Activated naive CD8-positive, alpha-beta T cell treated with anti-CD3 and anti-CD28 coated beads, Interleukin-2, amount 50 U/mL, for 24 hours (primary cell): ENCODE measurements around the gene PTPN9.
A peak's percentile ranks its signal among the peaks of the same experiment; 100 is the strongest.
"Not testable (repeated sequence)": the region's sequence is repeated elsewhere in the genome, so short reads cannot be mapped to it uniquely, and the experiment has no call there.

Experiments
- ATAC-seq: fragments of 150-1000 bp; cut with Tn5 transposase; one replicate; pipeline ENCODE4 v1.10.0; 2021
- DNase-seq: peaks from one replicate; pipeline ENCODE4 v3.0.0; 2021
- H3K27ac Mint-ChIP-seq: one replicate; pipeline ENCODE4 v1.8.0; 2021; ENCODE audit warnings: mild to moderate bottlenecking, mixed read lengths
- H3K27me3 Mint-ChIP-seq: one replicate; pipeline ENCODE4 v1.8.0; 2021; ENCODE audit warnings: mixed read lengths
- H3K36me3 Mint-ChIP-seq: one replicate; pipeline ENCODE4 v1.8.0; 2021; ENCODE audit warnings: low read depth, mixed read lengths
- H3K4me1 Mint-ChIP-seq: one replicate; pipeline ENCODE4 v1.8.0; 2021; ENCODE audit warnings: mixed read lengths
- H3K4me3 Mint-ChIP-seq: one replicate; pipeline ENCODE4 v1.8.0; 2021; ENCODE audit warnings: mild to moderate bottlenecking, moderate library complexity, mixed read lengths
- H3K9me3 Mint-ChIP-seq: one replicate; pipeline ENCODE4 v1.8.0; 2021; ENCODE audit warnings: mixed read lengths

Gene PTPN9

DNA sequence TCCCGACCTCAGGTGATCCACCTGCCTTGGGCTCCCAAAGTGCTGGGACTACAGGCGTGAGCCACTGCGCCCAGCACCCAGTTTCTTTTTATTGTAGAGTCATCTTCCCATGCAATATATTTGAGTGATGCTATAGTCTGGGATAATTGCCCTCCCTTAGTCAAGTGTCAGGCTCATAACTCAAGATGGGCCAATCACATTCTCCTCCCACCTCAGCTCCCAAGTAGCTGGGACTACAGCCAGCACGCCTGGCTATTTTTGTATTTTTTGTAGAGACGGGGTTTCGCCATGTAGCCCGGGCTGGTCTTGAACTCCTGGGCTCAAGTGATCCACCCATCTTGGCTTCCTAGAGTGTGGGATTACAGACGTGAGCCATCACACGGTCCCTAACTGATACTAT, 15.2 kb upstream of the PTPN9 start:
- Mint-ChIP-seq H3K9me3 (no peaks in the 10 kb centered on the region), H3K4me1 (peaks cover 24% of the 10 kb centered on the region), H3K36me3 (peaks cover 54% of the 10 kb centered on the region), H3K27me3 (no peaks in the 10 kb centered on the region), H3K27ac (no peak overlapping the region), H3K4me3 (no peak overlapping the region)
- DNase-seq, result no peak
- ATAC-seq, result no peak

GRCh38 chr15:75591655-75592364, 12.7 kb upstream of the PTPN9 start:
- Mint-ChIP-seq H3K27ac (no peak overlapping the region), H3K36me3 (peaks cover 42% of the 10 kb centered on the region), H3K4me3 (no peak overlapping the region), H3K27me3 (no peaks in the 10 kb centered on the region), H3K9me3 (no peaks in the 10 kb centered on the region), H3K4me1 (peaks cover 8% of the 10 kb centered on the region)
- DNase-seq, result no peak
- no peak for ATAC-seq

DNA sequence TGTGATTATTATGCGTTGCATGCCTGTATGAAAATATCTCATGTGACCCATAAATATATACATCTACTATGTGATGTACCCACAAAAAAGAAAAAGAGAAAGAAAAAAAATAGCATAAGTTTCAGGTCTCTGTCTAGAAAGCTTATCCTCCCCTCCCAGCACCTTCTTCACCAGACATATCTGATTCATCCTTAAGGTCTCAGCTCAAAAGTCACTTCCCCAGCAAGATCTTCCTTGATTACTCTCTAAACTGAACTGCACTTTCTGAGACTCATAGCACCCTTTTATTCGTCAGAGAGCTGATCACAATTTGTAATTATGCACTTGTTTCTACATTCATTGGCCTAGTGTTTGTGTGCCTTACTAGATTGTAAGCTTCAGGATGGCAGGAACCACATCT, 11.1 kb upstream of the PTPN9 start:
- H3K27ac Mint-ChIP-seq, result no peak overlapping the region
- H3K4me1 Mint-ChIP-seq, result peaks cover 8% of the 10 kb centered on the region
- H3K9me3 Mint-ChIP-seq, result no peaks in the 10 kb centered on the region
- H3K4me3 Mint-ChIP-seq, result no peak overlapping the region
- DNase-seq (no peak), ATAC-seq (no peak)
- H3K27me3 Mint-ChIP-seq, result no peaks in the 10 kb centered on the region
- peaks cover 36% of the 10 kb centered on the region for H3K36me3 Mint-ChIP-seq

GRCh38 chr15:75589071-75589470, 10.0 kb upstream of the PTPN9 start:
- ATAC-seq, result no peak
- no peak for DNase-seq
- Mint-ChIP-seq H3K27me3 (no peaks in the 10 kb centered on the region), H3K36me3 (peaks cover 30% of the 10 kb centered on the region), H3K4me1 (peaks cover 8% of the 10 kb centered on the region), H3K4me3 (no peak overlapping the region), H3K9me3 (no peaks in the 10 kb centered on the region), H3K27ac (no peak overlapping the region)

DNA sequence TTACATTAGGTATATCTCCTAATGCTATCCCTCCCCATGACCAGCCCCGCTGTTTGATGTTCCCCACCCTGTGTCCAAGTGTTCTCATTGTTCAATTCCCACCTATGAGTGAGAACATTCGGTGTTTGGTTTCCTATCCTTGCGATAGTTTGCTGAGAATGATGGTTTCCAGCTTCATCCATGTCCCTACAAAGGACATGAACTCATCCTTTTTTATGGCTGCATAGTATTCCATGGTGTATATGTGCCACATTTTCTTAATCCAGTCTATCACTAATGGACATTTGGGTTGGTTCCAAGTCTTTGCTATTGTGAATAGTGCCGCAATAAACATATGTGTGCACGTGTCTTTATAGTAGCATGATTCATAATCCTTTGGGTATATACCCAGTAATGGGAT, 7.3 kb upstream of the PTPN9 start:
- ATAC-seq, result not testable (repeated sequence)

GRCh38 chr15:75584121-75584520, 5.0 kb upstream of the PTPN9 start:
- DNase-seq (no peak), ATAC-seq (no peak)
- Mint-ChIP-seq H3K36me3 (peaks cover 14% of the 10 kb centered on the region), H3K27ac (no peak overlapping the region), H3K9me3 (no peaks in the 10 kb centered on the region), H3K27me3 (no peaks in the 10 kb centered on the region), H3K4me3 (no peak overlapping the region), H3K4me1 (peaks cover 8% of the 10 kb centered on the region)

More for the DNA sequence above, 7.3 kb upstream of the PTPN9 start:
- H3K4me1 Mint-ChIP-seq, DNase-seq, H3K27ac Mint-ChIP-seq, H3K9me3 Mint-ChIP-seq, H3K27me3 Mint-ChIP-seq, H3K4me3 Mint-ChIP-seq: not testable (repeated sequence)
- H3K36me3 Mint-ChIP-seq, result peaks cover 21% of the 10 kb centered on the region

GRCh38 chr15:75583701-75584100, 4.6 kb upstream of the PTPN9 start:
- no peaks in the 10 kb centered on the region for H3K27me3 Mint-ChIP-seq
- H3K27ac Mint-ChIP-seq, result no peak overlapping the region
- H3K9me3 Mint-ChIP-seq, result no peaks in the 10 kb centered on the region
- ATAC-seq, result no peak
- H3K4me3 Mint-ChIP-seq, result no peak overlapping the region
- DNase-seq, result no peak
- peaks cover 14% of the 10 kb centered on the region for H3K36me3 Mint-ChIP-seq
- H3K4me1 Mint-ChIP-seq, result peaks cover 6% of the 10 kb centered on the region

- not testable (repeated sequence) for ATAC-seq, H3K27me3 Mint-ChIP-seq, DNase-seq, H3K9me3 Mint-ChIP-seq, H3K27ac Mint-ChIP-seq, H3K4me3 Mint-ChIP-seq, H3K4me1 Mint-ChIP-seq
- H3K36me3 Mint-ChIP-seq, result peaks cover 16% of the 10 kb centered on the region
These were observed 3.8 kb upstream of the PTPN9 start for GRCh38 chr15:75582943-75583342.

GRCh38 chr15:75578173-75578947, 755 bp downstream of the PTPN9 start:
- H3K36me3 Mint-ChIP-seq, result peaks cover 10% of the 10 kb centered on the region
- H3K27ac Mint-ChIP-seq, result peak overlapping the region; percentile 91
- peak overlapping the region; percentile 87 for H3K4me3 Mint-ChIP-seq
- no peaks in the 10 kb centered on the region for H3K9me3 Mint-ChIP-seq
- ATAC-seq, result peak; percentile 20
- DNase-seq, result peak; percentile 39
- peaks cover 24% of the 10 kb centered on the region for H3K4me1 Mint-ChIP-seq
- no peaks in the 10 kb centered on the region for H3K27me3 Mint-ChIP-seq

GRCh38 chr15:75577401-75578172, 1.5 kb downstream of the PTPN9 start:
- H3K9me3 Mint-ChIP-seq, result no peaks in the 10 kb centered on the region
- peak; percentile 13 for DNase-seq
- H3K27ac Mint-ChIP-seq, result peak overlapping the region; percentile 91
- no peak for ATAC-seq
- no peaks in the 10 kb centered on the region for H3K27me3 Mint-ChIP-seq
- peaks cover 10% of the 10 kb centered on the region for H3K36me3 Mint-ChIP-seq
- peak overlapping the region; percentile 87 for H3K4me3 Mint-ChIP-seq
- peaks cover 28% of the 10 kb centered on the region for H3K4me1 Mint-ChIP-seq

GRCh38 chr15:75573648-75574384, 5.3 kb downstream of the PTPN9 start:
- no peak for ATAC-seq
- Mint-ChIP-seq H3K4me1 (peaks cover 23% of the 10 kb centered on the region), H3K36me3 (peaks cover 16% of the 10 kb centered on the region), H3K9me3 (no peaks in the 10 kb centered on the region), H3K27me3 (no peaks in the 10 kb centered on the region), H3K4me3 (no peak overlapping the region), H3K27ac (no peak overlapping the region)
- no peak for DNase-seq

DNA sequence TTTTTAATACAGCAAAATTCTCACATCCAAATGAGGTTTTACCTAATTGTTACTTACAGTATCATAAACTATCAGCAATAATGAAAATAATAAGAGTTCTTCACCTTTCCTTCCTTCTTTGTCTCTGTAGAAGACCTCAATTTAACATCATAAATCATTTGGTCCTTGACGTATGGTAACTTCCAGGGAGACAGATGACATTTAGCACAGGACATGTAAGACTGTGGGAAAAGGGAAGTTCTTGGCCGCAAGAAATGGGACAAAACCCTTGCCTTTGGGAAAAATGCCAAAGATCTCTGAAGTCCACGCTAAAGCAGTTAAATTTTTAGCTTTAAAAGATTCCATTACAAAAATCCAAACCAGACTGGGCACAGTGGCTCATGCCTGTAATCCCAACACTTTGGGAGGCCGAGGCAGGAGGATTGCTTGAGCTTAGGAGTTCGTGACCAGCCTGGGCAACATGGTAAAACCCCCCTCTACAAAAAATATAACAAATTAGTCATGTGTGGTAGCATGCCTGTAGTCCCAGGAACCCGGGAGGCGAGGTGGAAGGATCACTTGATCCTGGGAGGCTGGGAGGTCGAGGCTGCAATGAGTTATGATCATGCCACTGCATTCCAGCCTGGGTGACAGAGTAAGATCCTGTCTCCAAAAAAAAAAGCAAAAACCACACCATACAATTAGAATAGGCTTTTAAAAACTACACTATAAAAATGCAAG, 8.8 kb downstream of the PTPN9 start:
- H3K9me3 Mint-ChIP-seq, result no peaks in the 10 kb centered on the region
- ATAC-seq (no peak), DNase-seq (no peak)
- peaks cover 17% of the 10 kb centered on the region for H3K4me1 Mint-ChIP-seq
- H3K27ac Mint-ChIP-seq, result no peak overlapping the region
- peaks cover 9% of the 10 kb centered on the region for H3K36me3 Mint-ChIP-seq
- H3K27me3 Mint-ChIP-seq, result no peaks in the 10 kb centered on the region
- H3K4me3 Mint-ChIP-seq, result no peak overlapping the region

- Mint-ChIP-seq H3K4me1 (peaks cover 7% of the 10 kb centered on the region), H3K27ac (no peak overlapping the region), H3K4me3 (no peak overlapping the region)
These were observed 13.8 kb downstream of the PTPN9 start for GRCh38 chr15:75565062-75565970.

More at GRCh38 chr15:75565062-75565970, 13.8 kb downstream of the PTPN9 start:
- Mint-ChIP-seq H3K27me3 (no peaks in the 10 kb centered on the region), H3K36me3 (peaks cover 4% of the 10 kb centered on the region), H3K9me3 (no peaks in the 10 kb centered on the region)
- DNase-seq (no peak), ATAC-seq (no peak)
